Measurements from ENCODE around the gene SCAI.
A peak's percentile ranks its signal among the peaks of the same experiment; 100 is the strongest.

Gene SCAI

DNA sequence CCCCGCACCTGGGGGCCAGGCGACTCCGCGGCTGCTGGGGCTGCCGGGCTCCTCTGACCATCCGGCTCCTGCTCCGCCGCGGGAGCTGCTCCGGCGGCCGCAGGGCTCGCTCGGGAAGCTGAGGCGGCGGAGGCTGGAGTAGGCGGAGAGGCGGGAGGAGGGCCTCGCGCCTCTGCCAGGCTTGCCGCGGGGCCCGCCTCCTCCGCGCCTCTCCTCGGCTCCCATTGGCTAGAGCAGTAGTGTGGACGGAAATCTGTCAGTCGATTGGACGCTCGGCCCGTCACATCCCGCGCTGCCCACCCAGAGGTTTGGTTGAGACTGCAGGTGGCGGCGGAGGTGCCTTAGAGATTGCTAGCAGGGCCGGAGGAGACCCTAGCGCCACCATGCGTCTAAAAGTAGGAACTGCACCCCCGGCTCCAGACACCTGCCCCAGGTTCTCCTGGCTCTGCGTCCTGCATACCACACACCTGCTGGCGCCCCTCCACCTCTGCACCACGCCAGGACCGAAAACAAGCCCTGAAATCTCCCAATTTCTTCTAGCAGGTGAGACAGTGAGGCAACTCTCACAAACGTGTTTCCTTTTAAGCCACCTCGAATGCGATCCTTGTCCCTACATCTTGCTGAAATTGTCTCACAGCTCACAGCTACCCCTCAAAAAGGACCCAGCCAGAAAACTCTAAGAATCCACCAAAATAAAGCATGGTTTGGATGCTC lies at the start of gene SCAI:
SCAI (minus strand) TSS at position 152 of the 714 bp plus-strand sequence; CDS start at position 61, 91 bp downstream.
- Mint-ChIP-seq H3K4me3 (peak within 1 kb of the TSS; percentile 99), H3K36me3 (ENCODE audit: low read depth) (peaks cover 16% of the 10 kb centered on the region), H3K4me1 (peaks cover 10% of the 10 kb centered on the region), H3K27ac (peak within 1 kb of the TSS; percentile 81), H3K9me3 (no peaks in the 10 kb centered on the region), H3K27me3 (ENCODE audit: low read depth, poor library complexity) (no peaks in the 10 kb centered on the region)
- TF ChIP-seq, protein P1, sequence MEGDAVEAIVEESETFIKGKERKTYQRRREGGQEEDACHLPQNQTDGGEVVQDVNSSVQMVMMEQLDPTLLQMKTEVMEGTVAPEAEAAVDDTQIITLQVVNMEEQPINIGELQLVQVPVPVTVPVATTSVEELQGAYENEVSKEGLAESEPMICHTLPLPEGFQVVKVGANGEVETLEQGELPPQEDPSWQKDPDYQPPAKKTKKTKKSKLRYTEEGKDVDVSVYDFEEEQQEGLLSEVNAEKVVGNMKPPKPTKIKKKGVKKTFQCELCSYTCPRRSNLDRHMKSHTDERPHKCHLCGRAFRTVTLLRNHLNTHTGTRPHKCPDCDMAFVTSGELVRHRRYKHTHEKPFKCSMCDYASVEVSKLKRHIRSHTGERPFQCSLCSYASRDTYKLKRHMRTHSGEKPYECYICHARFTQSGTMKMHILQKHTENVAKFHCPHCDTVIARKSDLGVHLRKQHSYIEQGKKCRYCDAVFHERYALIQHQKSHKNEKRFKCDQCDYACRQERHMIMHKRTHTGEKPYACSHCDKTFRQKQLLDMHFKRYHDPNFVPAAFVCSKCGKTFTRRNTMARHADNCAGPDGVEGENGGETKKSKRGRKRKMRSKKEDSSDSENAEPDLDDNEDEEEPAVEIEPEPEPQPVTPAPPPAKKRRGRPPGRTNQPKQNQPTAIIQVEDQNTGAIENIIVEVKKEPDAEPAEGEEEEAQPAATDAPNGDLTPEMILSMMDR (IDR thresholded peaks at IDR 0.05), result peak; percentile 100
- DNase-seq, result peak; percentile 98

DNA sequence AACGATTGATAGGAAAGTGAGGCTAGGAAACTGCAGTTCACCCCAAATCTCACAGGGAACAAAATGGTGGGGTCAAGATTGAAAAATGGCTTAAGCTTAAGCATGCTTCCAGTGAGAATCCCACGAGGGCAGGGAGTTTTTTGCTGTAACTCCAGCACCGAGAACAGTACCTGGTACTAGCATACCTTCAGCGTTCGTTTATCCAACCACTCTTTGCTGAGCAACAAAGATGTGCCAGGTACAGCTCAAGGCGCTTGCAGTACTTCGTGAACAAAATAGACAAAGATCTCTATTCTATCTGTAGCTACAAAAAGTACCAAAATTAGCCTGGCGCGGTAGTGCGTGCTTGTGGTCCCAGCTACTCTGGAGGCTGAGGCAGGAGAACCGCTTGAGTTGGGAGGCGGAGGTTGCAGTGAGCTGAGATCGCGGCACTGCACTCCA lies 47.1 kb upstream of the SCAI start:
- H3K36me3 Mint-ChIP-seq (ENCODE audit: low read depth), result no peaks in the 10 kb centered on the region
- H3K9me3 Mint-ChIP-seq, result no peaks in the 10 kb centered on the region
- H3K27ac Mint-ChIP-seq, result peak overlapping the region; percentile 90
- peaks cover 26% of the 10 kb centered on the region for H3K4me1 Mint-ChIP-seq
- DNase-seq, result peak; percentile 11
- peak overlapping the region; percentile 96 for H3K4me3 Mint-ChIP-seq
- TF ChIP-seq, protein P1 (IDR thresholded peaks at IDR 0.05), result no peak
- H3K27me3 Mint-ChIP-seq (ENCODE audit: low read depth, poor library complexity), result no peaks in the 10 kb centered on the region

DNA sequence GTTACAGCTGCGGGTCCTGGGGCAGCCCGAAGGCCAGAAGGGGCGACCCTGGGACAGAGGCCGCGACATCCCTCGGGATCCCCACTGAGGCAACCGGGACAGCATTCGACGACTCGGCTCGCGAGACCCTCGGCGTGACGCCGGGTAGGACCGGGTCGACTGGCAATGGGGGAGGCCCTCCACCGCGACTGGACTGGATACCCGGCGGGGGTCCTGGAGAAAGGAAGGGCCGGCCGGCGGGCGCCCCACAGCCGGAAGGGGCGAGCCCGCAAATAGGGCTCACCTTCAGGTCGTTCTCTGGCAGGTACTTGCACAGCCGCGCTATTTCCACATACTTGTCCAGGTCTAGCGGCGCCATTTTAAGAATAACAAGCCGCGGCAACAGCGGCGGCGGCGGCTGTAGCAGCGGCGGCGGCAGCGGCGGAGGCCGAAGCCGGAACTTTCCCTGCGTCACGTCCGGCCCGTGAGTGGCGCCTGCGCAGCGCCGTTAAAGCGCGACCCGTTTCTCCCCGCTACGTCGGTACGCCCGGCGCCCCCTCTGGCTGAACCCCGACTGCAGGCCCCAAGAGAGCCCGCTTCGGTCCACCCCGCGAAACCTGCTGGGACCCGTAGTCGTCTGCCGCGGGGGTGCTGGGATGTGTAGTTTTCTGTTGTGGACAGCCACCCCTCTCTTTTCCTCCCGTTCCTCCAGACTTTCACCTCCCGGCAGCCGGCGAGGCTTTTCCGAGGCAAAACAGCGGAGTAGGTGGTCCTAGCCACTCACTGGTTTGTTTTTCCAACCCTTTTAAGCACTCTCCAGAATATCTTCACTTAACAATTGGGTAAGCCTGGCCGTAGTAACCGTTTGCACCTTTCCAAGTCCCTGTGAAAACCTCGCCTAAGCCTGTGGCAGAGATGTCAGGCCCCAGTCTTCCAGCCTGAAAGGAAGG lies 46.3 kb upstream of the SCAI start, which contains the start of gene PPP6C:
PPP6C (minus strand) TSS at position 443 of the 929 bp plus-strand sequence; CDS start at position 358, 85 bp downstream.
- H3K36me3 Mint-ChIP-seq (ENCODE audit: low read depth), result no peaks in the 10 kb centered on the region
- DNase-seq, result peak; percentile 96
- TF ChIP-seq, protein P1 (IDR thresholded peaks at IDR 0.05), result peak; percentile 44
- H3K27ac Mint-ChIP-seq, result peak within 1 kb of the TSS; percentile 90
- H3K27me3 Mint-ChIP-seq (ENCODE audit: low read depth, poor library complexity), result no peaks in the 10 kb centered on the region
- H3K4me1 Mint-ChIP-seq, result peaks cover 26% of the 10 kb centered on the region
- H3K4me3 Mint-ChIP-seq, result peak within 1 kb of the TSS; percentile 96
- no peaks in the 10 kb centered on the region for H3K9me3 Mint-ChIP-seq

DNA sequence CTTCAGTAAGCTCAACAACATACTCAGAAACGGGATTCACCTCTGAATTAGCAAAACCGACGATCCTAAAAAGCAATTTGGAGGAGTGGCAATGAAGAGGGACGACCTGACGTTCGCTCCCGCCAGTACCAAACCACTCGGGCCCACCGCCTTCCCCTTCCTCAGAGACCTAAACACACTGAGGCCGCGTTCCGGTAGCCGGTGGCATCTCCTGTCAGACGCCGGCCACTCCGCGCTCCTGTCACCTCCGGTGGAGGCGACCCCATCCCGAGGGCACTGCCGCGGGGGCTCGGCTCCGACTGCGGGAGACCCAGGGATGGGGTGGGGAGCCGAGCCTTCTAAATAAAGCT lies 45.7 kb upstream of the SCAI start:
- peak overlapping the region; percentile 96 for H3K4me3 Mint-ChIP-seq

DNA sequence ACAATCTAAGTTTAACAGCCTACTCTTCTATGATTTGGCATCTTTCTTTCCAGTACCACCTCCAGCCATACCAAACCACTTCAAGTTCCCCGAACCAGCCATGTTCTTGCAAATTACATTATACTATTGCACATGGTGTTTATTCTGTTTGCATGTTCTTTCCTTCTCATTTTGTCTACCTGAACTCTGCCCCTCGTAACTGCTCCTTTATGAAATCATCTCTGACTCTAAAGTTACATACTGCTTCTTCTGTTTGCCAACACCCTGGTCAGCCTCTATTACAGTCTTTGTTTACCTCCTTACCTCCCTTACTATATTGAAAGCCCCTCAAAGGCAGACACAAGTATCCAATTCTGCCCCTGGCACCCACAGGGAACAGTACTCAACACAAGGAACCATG lies 40.2 kb upstream of the SCAI start:
- Mint-ChIP-seq H3K9me3 (peaks cover 14% of the 10 kb centered on the region), H3K4me1 (peaks cover 21% of the 10 kb centered on the region), H3K27ac (no peak overlapping the region), H3K4me3 (no peak overlapping the region), H3K36me3 (ENCODE audit: low read depth) (peaks cover 48% of the 10 kb centered on the region), H3K27me3 (ENCODE audit: low read depth, poor library complexity) (peaks cover 5% of the 10 kb centered on the region)
- TF ChIP-seq, protein P1 (IDR thresholded peaks at IDR 0.05), result no peak
- DNase-seq, result no peak

More for the DNA sequence above, 45.7 kb upstream of the SCAI start:
- Mint-ChIP-seq H3K36me3 (ENCODE audit: low read depth) (no peaks in the 10 kb centered on the region), H3K9me3 (no peaks in the 10 kb centered on the region), H3K4me1 (peaks cover 26% of the 10 kb centered on the region), H3K27me3 (ENCODE audit: low read depth, poor library complexity) (no peaks in the 10 kb centered on the region), H3K27ac (peak overlapping the region; percentile 36)
- TF ChIP-seq, protein P1 (IDR thresholded peaks at IDR 0.05), result no peak
- DNase-seq, result peak; percentile 50
